Inferior parietal cortex (tissue), 1 donor: ENCODE results near the gene CBX4.

ENCODE experiments used
- DNase-seq: peaks from one replicate; pipeline ENCODE4 v3.0.0-alpha.2; 2016; ENCODE audit errors: extremely low spot score

The CBX4 gene

GRCh38 chr17:79829004-79829403 lies 10.2 kb downstream of the CBX4 start:
- DNase-seq, result no peak

GRCh38 chr17:79826841-79827578 lies 12.2 kb downstream of the CBX4 start:
- no peak for DNase-seq

GRCh38 chr17:79826204-79826680 lies 13.0 kb downstream of the CBX4 start:
- DNase-seq, result no peak

GRCh38 chr17:79825580-79825921 lies 13.7 kb downstream of the CBX4 start:
- no peak for DNase-seq

GRCh38 chr17:79824893-79825579 lies 14.2 kb downstream of the CBX4 start:
- no peak for DNase-seq

- no peak for DNase-seq
Measured at GRCh38 chr17:79824234-79824633, 15.0 kb downstream of the CBX4 start.

- DNase-seq, result no peak
Measured at GRCh38 chr17:79822583-79823124, 16.6 kb downstream of the CBX4 start.

- DNase-seq, result no peak
Measured at GRCh38 chr17:79821331-79822095, 17.7 kb downstream of the CBX4 start.

- no peak for DNase-seq
Measured at GRCh38 chr17:79820959-79821330, 18.3 kb downstream of the CBX4 start.

GRCh38 chr17:79819534-79820276 lies 19.5 kb downstream of the CBX4 start:
- DNase-seq, result no peak

- no peak for DNase-seq
Measured at GRCh38 chr17:79819085-79819484, 20.2 kb downstream of the CBX4 start.

- DNase-seq, result no peak
Measured at GRCh38 chr17:79818026-79818758, 21.0 kb downstream of the CBX4 start.

- DNase-seq, result no peak
Measured at GRCh38 chr17:79815836-79816461, 23.3 kb downstream of the CBX4 start.

- DNase-seq, result no peak
Measured at GRCh38 chr17:79814974-79815835, 24.0 kb downstream of the CBX4 start.

- DNase-seq, result no peak
Measured at GRCh38 chr17:79814127-79814973, 24.9 kb downstream of the CBX4 start.

- DNase-seq, result no peak
Measured at GRCh38 chr17:79813297-79814126, 25.7 kb downstream of the CBX4 start.

GRCh38 chr17:79812353-79813258 lies 26.6 kb downstream of the CBX4 start:
- DNase-seq, result no peak
